WERI-Rb-1 (cell line): ENCODE results near the gene TEP1.

Experiments used
- DNase-seq: peaks from one replicate; pipeline ENCODE4 v3.0.0-alpha.2; 2020
- H3K27ac ChIP-seq: fragments of 250-450 bp; sonication (Bioruptor Pico); 2 replicates; pipeline ENCODE4 v1.5.1; 2020; ENCODE audit warnings: mild to moderate bottlenecking, moderate library complexity
- H3K27me3 ChIP-seq: fragments of 250-450 bp; sonication (Bioruptor Pico); 2 replicates; pipeline ENCODE4 v1.5.1; 2021; ENCODE audit warnings: mild to moderate bottlenecking, low read depth, moderate library complexity; ENCODE audit not compliant: insufficient read depth, severe bottlenecking
- H3K36me3 ChIP-seq: fragments of 250-450 bp; sonication (Bioruptor Pico); 2 replicates; pipeline ENCODE4 v1.5.1; 2020; ENCODE audit warnings: mild to moderate bottlenecking, moderate library complexity
- H3K4me3 ChIP-seq: 2 replicates; pipeline ENCODE4 v1.5.1; 2011; ENCODE audit warnings: low read depth, mild to moderate bottlenecking, control low read depth, low read length
- H3K9me3 ChIP-seq: fragments of 250-450 bp; sonication (Bioruptor Pico); 2 replicates; pipeline ENCODE4 v1.5.1; 2021; ENCODE audit warnings: mild to moderate bottlenecking, moderate library complexity; ENCODE audit not compliant: severe bottlenecking
- TF ChIP-seq, protein P1 (sequence below): IDR thresholded peaks from 2 replicates; pipeline ENCODE4 v1.5.1; 2011; ENCODE audit warnings: low read depth, mild to moderate bottlenecking, control low read depth, inconsistent platforms, low read length

The TEP1 gene

DNA sequence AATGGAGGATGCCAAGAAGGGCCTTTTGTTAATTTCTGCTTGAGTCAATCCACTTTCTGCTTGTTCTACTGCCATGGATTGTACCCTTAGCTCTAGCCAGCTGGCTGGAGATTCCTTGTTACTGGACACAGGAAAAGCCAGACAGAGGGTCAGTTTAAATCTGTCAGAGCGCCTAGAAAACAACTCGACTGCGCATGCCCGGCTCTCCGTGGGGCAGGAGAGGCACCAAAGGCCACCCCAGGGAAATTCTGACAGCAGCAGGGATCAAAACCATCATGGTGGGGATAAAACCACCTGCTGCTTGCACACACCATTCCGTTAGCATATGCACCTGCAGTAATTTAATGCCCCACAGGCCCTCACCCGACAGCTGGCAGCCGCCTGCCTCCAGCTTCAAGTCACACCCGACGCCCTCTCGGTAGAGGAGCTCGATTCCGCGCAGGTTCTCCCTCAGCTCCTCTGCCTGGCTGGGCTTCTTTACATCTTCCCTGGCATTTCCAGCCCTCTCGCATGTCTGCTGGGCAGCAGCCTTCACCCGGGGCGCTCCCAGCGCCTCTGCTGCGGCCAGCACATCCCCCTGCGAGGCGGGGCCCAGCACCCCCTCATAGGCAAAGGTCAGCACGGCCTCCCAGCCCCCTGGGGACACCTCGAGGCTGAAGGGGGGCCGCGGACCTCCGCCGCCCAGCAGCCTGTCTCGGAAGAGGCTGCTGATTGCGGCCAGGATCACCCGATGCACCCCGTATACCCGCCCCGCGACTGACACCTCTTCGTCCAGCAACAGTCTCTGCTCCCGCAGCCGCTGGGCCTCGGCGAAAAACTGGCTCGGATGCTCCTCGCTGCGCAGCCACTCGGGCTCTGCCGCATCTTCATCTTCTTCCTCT lies 21.6 kb upstream of the TEP1 start:
- TF ChIP-seq, protein P1, sequence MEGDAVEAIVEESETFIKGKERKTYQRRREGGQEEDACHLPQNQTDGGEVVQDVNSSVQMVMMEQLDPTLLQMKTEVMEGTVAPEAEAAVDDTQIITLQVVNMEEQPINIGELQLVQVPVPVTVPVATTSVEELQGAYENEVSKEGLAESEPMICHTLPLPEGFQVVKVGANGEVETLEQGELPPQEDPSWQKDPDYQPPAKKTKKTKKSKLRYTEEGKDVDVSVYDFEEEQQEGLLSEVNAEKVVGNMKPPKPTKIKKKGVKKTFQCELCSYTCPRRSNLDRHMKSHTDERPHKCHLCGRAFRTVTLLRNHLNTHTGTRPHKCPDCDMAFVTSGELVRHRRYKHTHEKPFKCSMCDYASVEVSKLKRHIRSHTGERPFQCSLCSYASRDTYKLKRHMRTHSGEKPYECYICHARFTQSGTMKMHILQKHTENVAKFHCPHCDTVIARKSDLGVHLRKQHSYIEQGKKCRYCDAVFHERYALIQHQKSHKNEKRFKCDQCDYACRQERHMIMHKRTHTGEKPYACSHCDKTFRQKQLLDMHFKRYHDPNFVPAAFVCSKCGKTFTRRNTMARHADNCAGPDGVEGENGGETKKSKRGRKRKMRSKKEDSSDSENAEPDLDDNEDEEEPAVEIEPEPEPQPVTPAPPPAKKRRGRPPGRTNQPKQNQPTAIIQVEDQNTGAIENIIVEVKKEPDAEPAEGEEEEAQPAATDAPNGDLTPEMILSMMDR, result no peak
- Histone ChIP-seq H3K36me3 (no peaks in the 10 kb centered on the region), H3K27me3 (no peaks in the 10 kb centered on the region), H3K9me3 (no peaks in the 10 kb centered on the region), H3K4me3 (no peak overlapping the region), H3K27ac (no peak overlapping the region)
- DNase-seq, result no peak

DNA sequence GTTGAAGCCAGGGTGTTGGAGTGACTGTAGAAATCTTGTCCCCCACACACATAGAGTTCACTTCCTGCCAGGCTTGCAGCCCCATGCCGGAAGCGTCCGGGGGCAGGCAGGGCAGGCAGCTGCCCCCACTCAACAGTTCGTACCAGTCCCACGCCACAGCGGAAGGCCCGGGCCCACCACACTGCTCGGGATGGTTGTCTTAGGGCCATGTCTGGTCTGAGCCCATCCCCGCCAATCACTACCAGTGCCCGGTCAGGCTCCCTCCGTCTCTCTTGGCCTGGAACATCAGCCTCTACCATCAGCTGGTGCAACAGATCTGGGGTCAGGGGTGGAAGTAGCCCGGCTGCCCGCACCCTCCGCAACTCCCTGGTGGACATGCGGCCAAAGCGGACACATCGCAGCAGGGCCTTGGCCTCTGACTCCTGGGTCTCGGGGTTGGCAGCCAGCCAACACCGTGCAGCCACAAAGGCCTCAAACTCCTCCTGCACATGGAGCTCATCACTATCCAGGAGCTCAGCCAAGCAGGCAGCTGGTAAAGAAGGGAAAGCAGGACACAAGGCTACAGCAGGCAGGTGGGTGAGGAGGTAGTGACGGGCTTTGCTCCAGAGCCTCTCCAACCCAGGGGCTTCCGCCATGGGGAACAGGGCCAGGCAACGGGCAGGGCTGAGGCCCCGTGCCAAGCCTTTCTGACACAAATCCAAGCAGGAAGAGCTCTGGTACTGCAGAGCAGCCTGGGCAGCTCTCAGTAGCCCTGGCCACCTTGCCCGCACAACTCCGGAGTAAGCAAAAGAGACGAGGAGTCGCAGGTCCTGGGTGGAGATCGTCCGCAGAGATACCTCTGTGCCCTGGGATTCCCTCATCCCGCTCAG lies 16.7 kb upstream of the TEP1 start:
- TF ChIP-seq, protein P1, result no peak
- H3K27me3 ChIP-seq, result no peaks in the 10 kb centered on the region
- H3K36me3 ChIP-seq, result no peaks in the 10 kb centered on the region
- no peak overlapping the region for H3K4me3 ChIP-seq
- no peak overlapping the region for H3K27ac ChIP-seq
- H3K9me3 ChIP-seq, result no peaks in the 10 kb centered on the region
- DNase-seq, result no peak

DNA sequence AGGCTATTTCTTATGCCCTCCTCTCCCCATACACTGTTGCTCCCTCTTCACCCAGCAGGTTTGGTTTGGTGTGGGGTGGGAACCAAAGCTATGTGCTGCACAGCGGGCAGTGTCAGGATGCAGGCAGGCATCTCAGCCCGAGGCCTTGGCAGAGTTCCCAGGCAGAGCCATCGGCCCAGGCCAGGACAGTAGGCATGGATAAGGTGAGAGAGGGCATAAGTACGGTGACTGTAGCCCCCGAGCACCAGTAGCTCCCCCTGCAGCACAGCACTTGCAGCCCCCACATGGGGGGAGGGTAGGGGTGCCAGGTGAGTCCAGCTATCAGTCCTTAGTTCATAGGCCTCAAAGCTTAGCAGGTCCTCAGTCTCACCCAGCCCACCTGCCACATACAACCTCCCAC lies 15.5 kb upstream of the TEP1 start:
- TF ChIP-seq, protein P1, result no peak
- Histone ChIP-seq H3K27me3 (no peaks in the 10 kb centered on the region), H3K9me3 (no peaks in the 10 kb centered on the region), H3K36me3 (no peaks in the 10 kb centered on the region), H3K27ac (no peak overlapping the region), H3K4me3 (no peak overlapping the region)
- no peak for DNase-seq

DNA sequence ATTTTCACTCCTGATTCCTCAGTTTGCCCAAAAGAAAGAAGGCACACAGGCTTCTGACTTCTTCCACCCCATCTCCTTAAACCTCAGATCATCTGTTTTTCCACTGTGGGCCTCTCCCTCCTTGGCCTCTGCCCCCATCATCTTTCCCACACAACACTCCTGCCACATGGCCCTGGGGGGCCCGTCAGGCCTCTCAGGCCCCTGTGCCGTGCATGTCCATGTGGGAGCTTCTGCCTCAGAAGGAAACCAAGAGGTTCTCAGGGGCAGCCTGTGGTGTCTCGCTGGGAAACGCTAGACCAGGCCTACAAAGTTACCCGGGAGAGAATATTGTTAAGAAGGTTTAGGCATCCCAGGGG lies 14.7 kb upstream of the TEP1 start:
- Histone ChIP-seq H3K36me3 (no peaks in the 10 kb centered on the region), H3K9me3 (no peaks in the 10 kb centered on the region), H3K27ac (no peak overlapping the region), H3K4me3 (no peak overlapping the region), H3K27me3 (no peaks in the 10 kb centered on the region)
- TF ChIP-seq, protein P1, result no peak
- DNase-seq, result no peak

DNA sequence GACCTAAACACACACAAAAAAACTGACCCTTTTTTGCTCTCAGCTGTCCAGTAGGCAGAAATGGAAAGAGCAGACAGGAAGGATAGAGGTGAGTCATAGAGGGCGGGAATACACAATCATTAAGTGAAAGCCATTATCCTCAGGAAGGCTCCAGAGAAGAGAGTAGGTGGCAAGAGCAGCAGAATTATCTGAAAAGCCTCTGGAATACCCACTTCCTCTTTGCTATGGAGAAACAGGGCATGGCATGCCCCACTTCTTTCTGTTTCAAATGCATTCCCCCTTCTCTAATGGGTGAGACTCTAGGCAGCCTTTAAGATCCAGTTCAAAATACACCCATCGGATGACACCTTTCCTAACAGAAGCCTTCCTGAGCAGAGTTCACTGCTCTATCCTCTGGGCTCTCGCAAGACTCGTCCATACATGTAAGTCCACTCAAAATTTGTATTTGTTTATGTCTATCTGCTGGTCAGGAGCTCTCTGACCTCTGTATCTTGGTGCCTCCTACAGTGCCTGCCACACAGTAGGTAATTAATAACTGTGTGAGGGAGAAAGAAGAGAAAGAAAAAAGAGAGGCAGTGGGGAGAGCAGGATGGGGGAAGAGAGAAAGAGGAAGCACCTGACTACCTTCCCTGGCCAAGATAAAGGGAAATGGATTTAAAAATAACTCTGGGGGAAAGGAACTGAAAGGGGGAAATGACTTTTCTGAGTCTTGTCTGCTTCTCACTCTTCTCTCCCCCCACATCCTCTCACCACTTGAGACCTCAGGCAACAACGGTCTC lies 14.1 kb upstream of the TEP1 start:
- Histone ChIP-seq H3K4me3 (no peak overlapping the region), H3K36me3 (no peaks in the 10 kb centered on the region), H3K9me3 (no peaks in the 10 kb centered on the region), H3K27me3 (no peaks in the 10 kb centered on the region), H3K27ac (no peak overlapping the region)
- TF ChIP-seq, protein P1, result no peak
- DNase-seq, result no peak
